ENCODE measurements around the gene CCM2.
A peak's percentile ranks its signal among the peaks of the same experiment; 100 is the strongest.
"Not testable (repeated sequence)": the region's sequence is repeated elsewhere in the genome, so short reads cannot be mapped to it uniquely, and the experiment has no call there.

The CCM2 gene

DNA sequence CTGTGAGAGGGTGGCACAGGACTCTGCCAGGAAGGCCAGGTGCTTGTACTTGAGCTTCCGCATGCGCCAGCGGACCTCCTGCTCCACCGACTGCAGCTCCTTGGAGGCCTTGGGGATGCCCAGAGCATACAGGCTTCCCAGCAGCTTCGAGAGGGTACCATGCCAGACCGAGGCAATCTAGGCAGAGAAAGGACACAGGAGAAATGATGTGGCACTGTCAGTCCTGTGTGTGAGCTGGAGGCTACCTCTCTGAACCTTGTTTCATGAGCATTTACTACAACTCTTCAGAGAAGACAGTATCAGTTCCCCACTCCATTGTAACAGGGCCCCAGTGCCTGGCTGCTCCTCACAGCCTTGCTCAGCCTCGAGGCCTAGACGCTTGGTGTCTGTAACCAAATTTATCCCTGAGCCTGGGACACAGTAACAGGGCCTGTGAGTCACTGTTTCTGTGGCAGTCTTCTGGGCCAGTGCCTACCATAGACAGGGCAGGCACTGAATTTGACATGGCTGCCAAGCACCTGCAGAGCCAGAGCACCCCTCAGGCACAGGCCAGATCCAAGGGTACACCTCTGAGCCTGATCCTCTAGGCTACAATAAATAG is 105.7 kb downstream of the CCM2 start:
- no peak for DNase-seq

DNA sequence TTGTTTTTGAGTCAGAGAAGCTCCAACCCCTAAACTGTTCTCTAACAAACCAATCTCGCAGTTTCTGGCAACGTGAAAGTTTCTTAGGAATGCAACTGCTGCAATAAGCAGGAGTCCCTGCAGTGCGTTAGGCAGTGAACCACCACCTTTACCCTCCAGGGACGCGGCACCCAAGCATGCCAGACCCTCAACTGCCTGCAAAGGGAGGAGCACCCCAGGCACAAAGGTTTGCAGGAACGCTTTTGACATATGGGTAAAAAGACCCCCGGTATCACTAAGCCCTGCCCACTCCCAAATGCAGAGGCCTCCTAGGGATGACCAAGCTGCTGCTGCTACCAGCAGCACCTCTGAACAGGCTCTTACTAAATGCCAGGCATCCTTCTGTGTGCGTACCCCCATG is 106.8 kb downstream of the CCM2 start:
- DNase-seq = no peak

GRCh38 chr7:45107356-45107755 is 107.4 kb downstream of the CCM2 start:
- DNase-seq = no peak

GRCh38 chr7:45108863-45109262 is 108.9 kb downstream of the CCM2 start:
- DNase-seq = no peak

DNA sequence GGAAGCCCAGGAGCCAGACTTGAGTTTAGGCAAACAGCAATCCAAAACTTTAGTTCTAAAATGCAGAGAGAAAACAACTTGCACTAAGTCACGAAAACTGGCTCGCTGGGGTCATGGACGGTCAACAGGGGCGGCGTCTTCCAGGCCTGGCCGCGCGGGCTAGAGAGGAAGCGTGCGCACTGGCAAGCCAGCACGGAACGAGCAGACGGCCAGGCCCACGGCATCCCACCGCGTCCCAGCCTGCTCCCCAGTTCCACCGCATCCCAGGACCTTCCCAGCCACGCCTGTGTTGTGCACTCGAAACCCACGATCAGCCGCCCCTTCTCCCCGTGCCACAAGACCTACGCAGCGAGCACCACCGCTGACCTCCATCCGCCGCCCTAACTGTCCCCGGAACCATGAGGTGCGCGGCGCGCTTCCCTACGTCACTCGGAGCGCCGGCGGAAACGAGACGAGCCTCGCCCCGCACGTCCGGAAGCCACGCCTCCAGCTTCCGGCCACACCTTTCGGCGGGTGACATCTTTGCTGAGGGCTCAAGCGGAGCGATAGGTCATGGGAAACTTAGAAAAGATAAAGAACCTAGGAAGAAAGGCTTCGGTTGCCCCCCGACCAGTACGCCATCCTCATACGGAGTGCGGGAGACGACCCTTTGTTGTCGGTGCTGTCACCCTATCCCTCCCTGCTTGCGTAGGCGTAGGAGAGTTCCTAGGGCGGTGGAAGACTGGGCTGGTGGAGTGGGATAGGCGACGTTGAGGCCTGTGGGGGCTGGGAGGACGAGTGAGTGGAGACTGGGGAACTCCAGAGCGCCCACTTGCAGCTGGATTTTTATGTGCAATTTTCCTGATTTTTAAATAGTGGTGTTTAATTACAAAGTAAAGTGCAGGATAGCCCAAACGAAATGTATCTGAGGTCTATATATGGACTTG is 111.6 kb downstream of the CCM2 start, which contains the start of gene TBRG4:
TSS of gene TBRG4 (minus strand) at position 400 of the 926 bp plus-strand sequence. CDS start 2,460 bp downstream, outside the sequence.
- peak; percentile 92 for DNase-seq

GRCh38 chr7:45112648-45113047 is 112.6 kb downstream of the CCM2 start:
- no peak for DNase-seq

- not testable (repeated sequence) for DNase-seq
Measured at GRCh38 chr7:45114257-45114656, 114.3 kb downstream of the CCM2 start.

DNA sequence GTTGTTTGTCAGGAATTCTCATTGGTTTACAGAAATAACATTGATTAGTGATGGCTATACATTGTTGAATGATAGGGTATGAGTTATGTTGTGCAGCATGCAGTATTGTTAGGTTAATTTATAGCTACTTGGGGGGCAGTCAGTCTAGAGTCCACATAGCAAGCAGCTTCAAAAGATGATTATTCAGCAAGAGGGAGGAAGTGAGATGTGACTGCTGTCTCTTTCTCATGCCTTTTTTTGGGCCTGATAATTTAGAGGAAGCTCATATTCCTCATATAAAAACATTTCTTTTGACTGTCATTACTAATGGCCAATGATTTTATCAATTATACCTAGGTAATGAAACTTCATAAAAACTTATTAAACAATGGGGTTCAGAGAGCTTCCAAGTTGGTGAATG is 114.9 kb downstream of the CCM2 start:
- no peak for DNase-seq

- DNase-seq = no peak
Measured at GRCh38 chr7:45116048-45116447, 116.0 kb downstream of the CCM2 start.

- DNase-seq = no peak
Measured at GRCh38 chr7:45117582-45117981, 117.6 kb downstream of the CCM2 start.

DNA sequence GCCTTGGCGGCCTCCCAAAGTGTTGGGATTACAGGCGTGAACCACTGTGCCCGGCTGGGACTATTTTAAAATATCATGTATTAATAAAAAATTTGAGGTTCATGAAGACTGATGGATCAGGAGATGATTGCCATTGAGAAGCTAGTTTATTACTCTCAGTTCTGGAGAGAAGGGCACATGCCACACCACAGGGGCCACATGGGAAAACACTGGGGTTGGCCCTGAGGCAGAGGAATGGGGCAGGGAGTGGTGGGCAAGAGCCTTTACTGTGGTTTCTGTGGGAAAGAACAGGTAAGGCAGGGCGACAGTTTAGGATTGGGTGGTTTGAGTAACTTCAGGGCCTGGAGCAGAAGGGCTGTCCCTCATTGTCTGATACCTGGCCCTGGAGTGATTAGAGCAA is 118.3 kb downstream of the CCM2 start:
- no peak for DNase-seq

DNA sequence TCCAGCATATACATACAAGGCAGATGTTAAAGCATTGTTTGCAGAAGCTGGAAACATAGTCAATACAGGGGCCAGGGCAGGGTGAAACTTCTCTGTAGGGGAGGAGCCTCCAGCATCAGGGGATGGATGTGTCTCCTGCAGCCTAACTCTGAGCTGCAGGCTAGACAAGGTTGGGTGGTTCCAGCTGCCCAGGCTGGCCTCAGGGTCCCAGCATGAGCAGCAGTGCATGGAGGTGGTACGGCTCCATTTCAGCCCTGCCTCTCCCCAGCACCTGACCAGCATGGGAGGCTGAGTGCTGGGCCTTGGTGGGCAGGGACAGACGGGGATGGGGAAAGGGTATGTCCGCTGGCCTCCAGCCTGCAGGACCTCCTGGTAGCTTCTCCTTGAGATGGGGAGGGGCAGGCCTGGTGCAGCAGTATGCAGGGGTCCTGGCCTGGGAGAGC is 118.9 kb downstream of the CCM2 start:
- no peak for DNase-seq

- DNase-seq = no peak
Measured at GRCh38 chr7:45119550-45119949, 119.5 kb downstream of the CCM2 start.

DNA sequence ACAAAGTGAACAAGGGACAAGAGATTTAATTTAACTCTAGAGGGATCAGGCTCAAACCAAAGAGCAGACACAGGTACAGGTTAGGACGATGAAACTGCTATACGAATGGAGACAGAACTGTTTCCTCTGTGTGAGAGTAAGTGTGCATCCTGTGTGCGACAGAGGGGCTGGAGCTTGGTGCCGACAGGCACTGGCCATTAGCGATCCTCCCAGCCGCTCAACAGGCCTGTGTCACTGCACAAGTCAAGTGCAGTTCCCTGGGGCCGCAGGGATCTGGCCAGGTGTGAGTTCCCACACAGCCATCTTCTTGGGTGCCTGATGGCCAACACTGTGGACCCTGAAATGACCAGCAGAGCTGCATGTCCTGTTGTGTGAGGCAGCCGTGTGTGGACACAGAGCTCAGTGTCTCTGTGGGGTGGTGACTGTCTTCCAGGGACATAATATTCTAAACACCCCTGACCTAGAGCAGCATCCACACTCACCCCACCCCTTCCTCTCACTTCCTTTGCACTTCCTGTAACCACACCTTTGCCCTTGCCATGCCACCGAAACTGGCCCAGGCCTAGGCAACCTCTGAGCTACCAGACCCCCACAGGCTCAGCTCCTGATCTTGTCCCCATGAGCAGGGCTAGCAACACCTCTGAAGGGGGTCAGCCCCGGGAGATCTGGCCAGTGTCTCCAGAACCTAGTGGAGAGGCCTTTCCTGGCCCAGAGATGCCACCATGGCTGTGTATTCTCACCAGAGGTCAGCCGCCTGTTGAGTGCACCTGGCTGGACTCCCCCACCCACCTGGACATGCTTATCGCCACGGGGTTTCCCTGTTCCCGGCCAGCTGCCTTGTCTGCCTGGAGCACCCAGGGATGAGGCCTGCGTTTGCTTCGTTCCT is 123.2 kb downstream of the CCM2 start:
- DNase-seq = no peak

- DNase-seq = no peak
Measured at GRCh38 chr7:45123913-45124710, 124.1 kb downstream of the CCM2 start.

- no peak for DNase-seq
Measured at GRCh38 chr7:45125193-45125904, 125.3 kb downstream of the CCM2 start.

Measured in NCI-H1694 treated with DMSO at 0.1 percent for 48 hours (cell line).